Brain microvascular endothelial cell (primary cell): ENCODE data around the gene MSANTD2.

Experiments
- DNase-seq: peaks from one replicate; pipeline ENCODE4 v3.0.0-alpha.2; 2020
- H3K27ac ChIP-seq: fragments of 250-450 bp; sonication (Bioruptor Pico); 2 replicates; pipeline ENCODE4 v1.5.1; 2020; ENCODE audit warnings: mild to moderate bottlenecking, moderate library complexity
- H3K27me3 ChIP-seq: fragments of 250-450 bp; sonication (Bioruptor Pico); replicated peaks from 2 replicates; pipeline ENCODE4 v1.5.1; 2020; ENCODE audit warnings: mild to moderate bottlenecking
- H3K36me3 ChIP-seq: fragments of 250-450 bp; sonication (Bioruptor Pico); replicated peaks from 2 replicates; pipeline ENCODE4 v1.5.1; 2020; ENCODE audit warnings: mild to moderate bottlenecking
- H3K4me3 ChIP-seq: 2 replicates; pipeline ENCODE4 v1.5.1; 2011; ENCODE audit warnings: low read depth, mild to moderate bottlenecking, control low read depth, low read length, moderate library complexity
- in situ Hi-C: cut with HindIII; loops from 2 replicates; pipeline ENCODE4 v1.10.0; 2017; ENCODE audit warnings: low sequenced_read_pairs, low pct_ligation_motif_present
- TF ChIP-seq, protein P1 (sequence below): IDR thresholded peaks from 2 replicates; pipeline ENCODE4 v1.5.1; 2011; ENCODE audit warnings: low read depth, mild to moderate bottlenecking, moderate library complexity, low read length, control low read depth, inconsistent platforms; ENCODE audit errors: missing control alignments

The MSANTD2 gene

DNA sequence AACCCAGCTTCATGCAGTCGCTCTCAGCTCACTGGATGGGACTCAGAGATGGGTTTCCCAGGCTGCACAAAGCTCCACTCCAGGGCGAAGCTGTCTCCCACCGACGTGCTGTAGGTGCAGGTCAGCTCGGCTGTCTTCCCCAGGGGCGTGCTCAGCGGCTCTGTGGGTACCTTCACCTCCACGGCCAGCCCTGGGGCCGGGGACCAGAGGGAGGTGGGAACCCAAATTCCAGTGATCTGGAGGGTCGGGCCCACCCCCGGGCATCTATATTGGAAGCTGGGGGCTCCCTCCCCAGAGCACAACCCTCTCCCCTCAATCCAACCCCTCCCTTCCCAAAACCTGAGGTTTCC lies 48.8 kb downstream of the MSANTD2 start:
- TF ChIP-seq, protein P1, sequence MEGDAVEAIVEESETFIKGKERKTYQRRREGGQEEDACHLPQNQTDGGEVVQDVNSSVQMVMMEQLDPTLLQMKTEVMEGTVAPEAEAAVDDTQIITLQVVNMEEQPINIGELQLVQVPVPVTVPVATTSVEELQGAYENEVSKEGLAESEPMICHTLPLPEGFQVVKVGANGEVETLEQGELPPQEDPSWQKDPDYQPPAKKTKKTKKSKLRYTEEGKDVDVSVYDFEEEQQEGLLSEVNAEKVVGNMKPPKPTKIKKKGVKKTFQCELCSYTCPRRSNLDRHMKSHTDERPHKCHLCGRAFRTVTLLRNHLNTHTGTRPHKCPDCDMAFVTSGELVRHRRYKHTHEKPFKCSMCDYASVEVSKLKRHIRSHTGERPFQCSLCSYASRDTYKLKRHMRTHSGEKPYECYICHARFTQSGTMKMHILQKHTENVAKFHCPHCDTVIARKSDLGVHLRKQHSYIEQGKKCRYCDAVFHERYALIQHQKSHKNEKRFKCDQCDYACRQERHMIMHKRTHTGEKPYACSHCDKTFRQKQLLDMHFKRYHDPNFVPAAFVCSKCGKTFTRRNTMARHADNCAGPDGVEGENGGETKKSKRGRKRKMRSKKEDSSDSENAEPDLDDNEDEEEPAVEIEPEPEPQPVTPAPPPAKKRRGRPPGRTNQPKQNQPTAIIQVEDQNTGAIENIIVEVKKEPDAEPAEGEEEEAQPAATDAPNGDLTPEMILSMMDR, result no peak
- in situ Hi-C loops, result no loop called here
- no peak overlapping the region for H3K27ac ChIP-seq
- H3K36me3 ChIP-seq, result no peaks in the 10 kb centered on the region
- DNase-seq, result no peak
- no peaks in the 10 kb centered on the region for H3K27me3 ChIP-seq
- no peak overlapping the region for H3K4me3 ChIP-seq

DNA sequence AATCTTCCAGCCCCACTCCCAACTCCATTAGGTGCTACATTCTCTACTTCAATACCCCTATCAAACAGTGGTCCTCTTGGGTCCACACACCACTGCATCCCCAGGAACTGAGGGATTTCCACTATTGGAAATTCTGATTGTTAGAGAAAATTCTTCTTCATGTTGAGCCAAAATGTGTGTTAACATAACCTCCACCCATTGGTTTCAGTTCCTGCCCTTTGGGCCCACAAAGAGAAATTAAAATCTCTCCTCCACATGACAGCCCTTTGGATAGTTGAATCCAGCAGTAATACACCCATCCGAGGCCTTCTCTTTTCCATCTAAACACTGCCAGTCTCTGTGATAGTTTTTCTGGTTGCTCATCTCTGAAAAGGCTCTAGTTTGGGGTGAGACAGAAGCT lies 50.3 kb downstream of the MSANTD2 start:
- DNase-seq, result no peak
- TF ChIP-seq, protein P1, result no peak
- in situ Hi-C loops, result no loop called here
- no peak overlapping the region for H3K4me3 ChIP-seq
- no peaks in the 10 kb centered on the region for H3K27me3 ChIP-seq
- H3K27ac ChIP-seq, result no peak overlapping the region
- no peaks in the 10 kb centered on the region for H3K36me3 ChIP-seq

DNA sequence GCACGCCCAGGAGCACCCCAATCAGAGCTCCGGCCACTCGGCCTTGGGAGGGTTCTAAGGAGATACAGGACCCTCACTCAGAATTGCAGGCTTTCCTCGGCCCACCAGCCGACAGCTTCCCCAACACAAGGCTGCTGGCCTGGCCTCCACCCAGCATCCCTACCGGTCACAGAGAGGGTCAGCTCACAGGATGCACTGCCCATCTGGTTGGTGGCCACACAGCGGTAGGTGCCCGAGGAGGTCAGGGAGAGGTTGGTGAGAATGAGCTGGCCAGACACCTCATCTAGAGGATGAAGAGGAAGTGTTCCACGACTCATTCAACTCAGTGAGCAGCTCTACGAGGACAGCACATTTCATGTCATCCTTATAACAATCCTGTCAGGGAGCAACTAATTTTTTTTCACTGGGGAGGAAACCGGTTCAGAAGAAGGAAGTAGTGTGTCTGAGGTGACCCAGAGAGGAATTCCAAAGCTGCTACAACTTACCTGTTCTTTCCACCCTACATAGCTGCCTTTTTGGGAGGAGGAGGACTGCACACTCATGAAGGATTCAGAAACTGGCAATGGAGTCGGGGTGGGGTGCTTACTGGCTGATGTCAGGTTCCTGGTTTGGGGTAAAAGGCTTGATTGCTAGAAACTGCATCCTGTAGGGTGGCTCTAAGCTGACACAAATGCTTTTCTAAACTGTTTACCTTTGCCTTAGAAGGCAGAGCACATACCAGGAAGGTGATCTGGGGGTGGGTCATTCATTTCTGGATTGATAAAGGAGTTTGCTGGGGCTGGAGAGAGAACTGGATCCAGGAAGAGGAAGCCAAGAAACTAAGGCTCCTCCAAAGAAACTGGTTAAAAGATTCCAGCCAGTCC lies 51.5 kb downstream of the MSANTD2 start:
- Histone ChIP-seq H3K36me3 (no peaks in the 10 kb centered on the region), H3K27ac (no peak overlapping the region), H3K4me3 (no peak overlapping the region), H3K27me3 (no peaks in the 10 kb centered on the region)
- in situ Hi-C loops, result no loop called here
- no peak for DNase-seq
- TF ChIP-seq, protein P1, result no peak

DNA sequence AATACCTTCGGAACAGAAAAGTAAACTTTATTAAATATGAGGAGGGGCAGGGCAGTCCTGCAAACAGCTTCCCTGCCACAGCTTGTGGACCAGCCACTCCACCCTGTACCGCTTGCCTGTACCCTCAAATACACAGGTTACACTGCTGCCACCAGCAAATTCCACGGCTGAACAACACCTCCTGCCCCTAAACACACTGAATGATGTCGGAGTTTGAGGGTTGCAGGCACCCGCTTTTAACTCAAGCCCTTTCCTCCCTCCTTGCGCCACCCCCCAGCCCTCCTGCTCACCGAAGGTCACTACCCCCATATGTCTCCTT lies 52.1 kb downstream of the MSANTD2 start:
- TF ChIP-seq, protein P1, result no peak
- Histone ChIP-seq H3K27ac (no peak overlapping the region), H3K27me3 (no peaks in the 10 kb centered on the region), H3K36me3 (no peaks in the 10 kb centered on the region), H3K4me3 (no peak overlapping the region)
- DNase-seq, result no peak
- in situ Hi-C loops, result no loop called here

DNA sequence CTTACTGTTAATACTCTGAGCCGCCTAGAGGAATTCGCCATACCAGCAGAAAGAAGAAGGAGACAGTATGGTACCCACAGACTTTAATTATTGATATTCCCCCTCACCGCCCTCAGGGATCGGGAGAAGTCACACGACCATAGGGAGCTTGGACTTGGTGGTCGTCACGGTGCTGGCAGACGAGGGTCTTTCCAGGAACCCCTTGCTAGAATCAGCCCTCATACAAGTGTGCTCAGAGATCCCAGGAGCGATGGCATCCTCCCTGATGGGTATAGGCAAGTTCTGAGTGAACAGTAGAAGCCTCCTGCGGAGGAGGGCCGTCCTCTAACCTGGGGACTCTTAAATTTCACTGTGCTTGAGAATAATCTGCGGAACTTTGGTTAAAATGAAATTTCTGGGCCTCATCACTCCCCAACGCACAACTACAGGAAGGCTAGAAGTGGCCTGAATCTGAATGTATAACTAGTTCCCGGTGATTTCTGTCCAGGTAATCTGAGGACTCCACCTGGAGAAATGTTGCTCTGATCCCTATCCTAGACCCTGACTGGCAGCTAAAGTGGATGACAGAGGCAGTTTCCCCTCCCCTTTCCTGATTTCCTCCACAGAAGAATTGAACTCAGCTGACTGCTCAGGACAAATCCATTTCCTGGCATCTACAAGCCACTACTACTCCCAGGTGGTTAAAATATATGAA lies 52.7 kb downstream of the MSANTD2 start:
- Histone ChIP-seq H3K36me3 (no peaks in the 10 kb centered on the region), H3K27ac (no peak overlapping the region), H3K4me3 (no peak overlapping the region), H3K27me3 (no peaks in the 10 kb centered on the region)
- no peak for DNase-seq
- in situ Hi-C loops, result no loop called here
- TF ChIP-seq, protein P1, result peak; percentile 9
